ENCODE results near the gene HLCS. TPM values are rescaled to one million over a fixed set of nuclear protein-coding genes. Genes with fewer than 3 reads are reported as not detected.
A peak's percentile ranks its signal among the peaks of the same experiment; 100 is the strongest.

Gene HLCS
- total RNA-seq, 1 donor from 2014 or later: 34.9 TPM

DNA sequence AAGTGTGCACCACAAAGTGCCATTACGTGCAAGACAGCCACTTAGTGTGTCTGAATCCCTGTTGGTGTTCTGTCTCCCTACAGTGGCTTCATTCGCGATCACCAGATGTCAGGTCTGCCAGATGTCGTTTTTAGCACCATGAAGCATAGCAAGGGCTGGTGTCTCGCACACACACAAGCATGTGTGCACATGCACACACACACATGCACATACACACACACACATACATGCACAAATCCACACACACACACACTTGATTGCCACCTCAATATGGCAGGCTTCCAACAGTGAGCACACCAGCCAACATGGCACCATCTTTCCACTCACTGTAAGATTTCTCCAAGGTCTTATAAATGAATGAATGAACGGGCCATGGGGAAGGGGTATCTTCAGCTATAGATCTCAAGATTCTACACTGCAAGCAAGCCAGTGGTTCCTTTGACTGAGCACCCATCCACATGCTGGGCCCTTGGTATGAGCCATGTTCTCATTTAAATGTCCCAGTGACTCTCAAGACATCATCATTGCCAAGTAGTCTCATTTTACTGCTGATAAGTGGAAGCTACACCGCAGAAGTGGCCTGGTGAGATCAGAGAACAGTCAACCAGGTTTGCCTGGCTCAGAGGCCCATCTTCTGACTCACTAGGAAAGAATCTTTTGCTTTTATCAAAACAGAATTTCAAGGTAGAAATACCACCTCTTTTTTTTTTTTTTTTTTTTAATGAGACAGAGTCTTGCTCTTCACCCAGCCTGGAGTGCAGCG is 182.7 kb downstream of the HLCS start:
- peak; percentile 82 for DNase-seq (ENCODE audit: low spot score)

- DNase-seq (ENCODE audit: low spot score): no peak
These were observed 185.6 kb downstream of the HLCS start for GRCh38 chr21:36780861-36781260.

DNA sequence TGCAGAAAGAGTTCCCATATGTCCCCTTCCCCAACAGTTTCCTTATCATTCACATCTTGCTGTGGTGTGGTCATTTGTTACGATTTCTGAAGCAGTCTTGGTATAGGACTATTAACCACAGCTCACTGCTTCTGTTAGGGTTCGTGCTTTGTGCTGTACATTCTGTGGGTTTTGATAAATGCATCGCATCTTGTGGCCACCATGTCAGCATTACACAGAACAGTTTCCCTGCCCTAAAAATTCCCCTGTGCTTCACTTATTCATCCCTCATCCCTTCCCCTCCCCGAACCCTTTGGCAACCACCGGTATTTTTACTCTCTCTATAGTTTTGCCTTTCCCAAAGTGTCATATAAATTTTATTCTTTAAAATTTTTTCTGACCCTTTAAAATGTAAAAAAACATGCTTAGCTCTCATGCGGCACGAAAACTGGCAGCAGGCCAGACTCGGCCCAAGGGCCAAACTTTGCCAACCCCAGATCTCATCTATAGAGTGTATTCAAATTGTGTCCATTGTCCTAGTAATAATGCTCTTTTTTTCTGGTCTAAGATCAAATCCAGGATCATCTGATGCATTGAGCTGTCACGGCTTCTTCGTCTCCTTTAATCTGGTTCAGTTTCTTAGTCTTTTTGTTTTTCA is 189.4 kb downstream of the HLCS start:
- no peak for DNase-seq (ENCODE audit: low spot score)

- DNase-seq (ENCODE audit: low spot score): no peak
These were observed 192.5 kb downstream of the HLCS start for GRCh38 chr21:36773995-36774394.

GRCh38 chr21:36773117-36773516 is 193.4 kb downstream of the HLCS start:
- DNase-seq (ENCODE audit: low spot score): peak; percentile 55

DNA sequence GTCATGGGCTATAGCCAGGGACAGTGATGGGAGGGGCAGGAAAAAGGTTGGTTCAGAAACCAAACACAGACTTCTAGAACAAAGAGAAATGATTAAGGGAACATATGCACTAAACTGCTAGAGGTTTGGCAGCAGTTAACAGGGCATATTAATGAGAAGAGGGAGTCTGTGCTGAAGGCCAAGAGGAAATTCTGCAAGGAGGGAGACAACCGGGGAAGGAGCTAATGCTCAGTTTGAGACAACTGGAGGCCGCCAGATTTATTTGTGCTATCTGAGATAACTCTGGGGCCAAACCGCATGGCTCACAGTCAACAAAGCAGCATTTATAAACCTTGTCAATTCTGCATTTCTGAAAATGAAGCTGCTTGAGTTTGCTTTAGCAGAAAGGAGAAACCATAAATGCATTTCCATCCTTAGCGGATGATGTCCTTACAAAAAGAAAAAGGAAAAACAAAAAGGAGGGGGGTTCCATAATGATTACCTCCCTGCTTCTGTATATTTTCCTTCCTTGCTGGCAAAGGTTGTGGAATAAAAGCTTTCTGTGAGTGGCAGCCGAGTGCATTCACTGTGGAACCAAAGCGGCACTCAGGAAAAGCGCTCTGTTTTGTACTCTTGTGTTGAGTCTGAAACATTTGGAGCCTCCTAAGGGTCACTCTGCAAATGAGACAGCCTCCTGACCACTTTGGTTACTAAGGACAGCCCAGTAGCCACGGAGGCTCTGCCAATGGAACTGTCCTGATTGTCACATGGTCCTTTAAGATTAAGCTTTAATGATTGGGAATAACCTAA is 197.2 kb downstream of the HLCS start:
- DNase-seq (ENCODE audit: low spot score): peak; percentile 84

GRCh38 chr21:36768496-36768895 is 198.0 kb downstream of the HLCS start:
- no peak for DNase-seq (ENCODE audit: low spot score)

GRCh38 chr21:36767096-36767495 is 199.4 kb downstream of the HLCS start:
- no peak for DNase-seq (ENCODE audit: low spot score)

- DNase-seq (ENCODE audit: low spot score): no peak
These were observed 200.0 kb downstream of the HLCS start for GRCh38 chr21:36766511-36766910.

- DNase-seq (ENCODE audit: low spot score): no peak
These were observed 201.2 kb downstream of the HLCS start for GRCh38 chr21:36765229-36765628.

GRCh38 chr21:36763305-36763704 is 203.2 kb downstream of the HLCS start:
- no peak for DNase-seq (ENCODE audit: low spot score)

- DNase-seq (ENCODE audit: low spot score): no peak
These were observed 203.8 kb downstream of the HLCS start for GRCh38 chr21:36762642-36763041.

GRCh38 chr21:36761685-36762084 is 204.8 kb downstream of the HLCS start:
- DNase-seq (ENCODE audit: low spot score): no peak

- DNase-seq (ENCODE audit: low spot score): no peak
These were observed 207.0 kb downstream of the HLCS start for GRCh38 chr21:36759348-36760083.

DNA sequence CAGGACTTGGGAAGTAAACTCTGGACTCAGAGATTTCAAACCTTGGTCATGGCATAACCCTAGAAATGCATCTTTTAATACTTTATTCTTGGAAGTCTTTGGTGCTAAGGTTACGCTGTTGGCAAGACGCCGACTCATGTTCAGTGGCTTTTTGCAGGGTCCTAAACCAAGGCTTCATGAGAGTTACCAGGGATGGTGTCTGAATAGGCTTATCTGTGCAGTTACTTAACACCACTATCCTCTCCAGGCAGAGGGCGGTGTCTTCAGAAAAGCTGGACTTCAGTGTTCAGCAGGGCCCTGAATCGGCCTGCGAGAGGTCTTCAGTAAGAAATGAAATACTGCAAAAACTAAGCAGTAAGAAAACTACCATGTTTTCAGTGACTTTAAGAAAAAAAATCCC is 209.3 kb downstream of the HLCS start:
- DNase-seq (ENCODE audit: low spot score): peak; percentile 87

GRCh38 chr21:36756527-36756926 is 209.9 kb downstream of the HLCS start:
- DNase-seq (ENCODE audit: low spot score): no peak

- peak; percentile 33 for DNase-seq (ENCODE audit: low spot score)
These were observed 212.1 kb downstream of the HLCS start for GRCh38 chr21:36754241-36754898.

DNA sequence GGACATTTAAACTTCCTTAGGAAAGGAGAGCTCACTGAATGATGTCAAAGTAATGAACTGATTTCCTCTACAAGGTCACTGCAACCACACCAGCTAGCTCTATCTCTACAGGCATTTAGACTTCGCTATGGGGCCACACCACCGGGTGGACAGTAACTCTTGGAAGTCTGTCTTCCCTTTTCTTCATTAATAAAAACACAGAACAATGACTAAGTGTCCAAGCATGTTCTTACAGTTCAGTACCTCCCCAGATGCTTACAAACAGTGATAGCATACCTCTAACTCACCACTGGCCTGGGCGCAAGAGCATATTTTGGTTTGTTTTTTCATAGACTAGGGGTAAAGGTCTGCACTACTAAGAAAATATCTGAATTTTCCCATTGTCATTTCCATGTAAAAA is 212.9 kb downstream of the HLCS start:
- no peak for DNase-seq (ENCODE audit: low spot score)

DNA sequence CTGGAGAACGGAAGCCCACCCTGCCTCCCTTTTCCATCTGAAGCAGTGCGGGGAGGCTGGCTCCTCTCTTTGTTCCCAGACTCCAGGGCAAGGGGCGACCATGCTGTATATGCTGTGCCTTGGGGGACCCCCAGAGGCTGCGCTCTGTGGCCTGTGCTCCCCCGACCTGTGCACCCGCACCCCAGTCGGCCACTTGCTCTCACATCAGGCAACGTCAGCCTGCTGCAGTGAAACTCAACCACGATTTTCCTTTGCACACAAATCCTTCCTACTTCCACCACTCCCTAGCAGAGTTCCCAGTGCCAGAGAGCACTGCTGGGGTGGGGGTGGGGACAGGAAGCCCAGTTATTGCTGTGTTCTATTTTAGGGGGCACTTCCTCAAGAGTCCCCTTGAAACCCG is 215.1 kb downstream of the HLCS start:
- no peak for DNase-seq (ENCODE audit: low spot score)

DNA sequence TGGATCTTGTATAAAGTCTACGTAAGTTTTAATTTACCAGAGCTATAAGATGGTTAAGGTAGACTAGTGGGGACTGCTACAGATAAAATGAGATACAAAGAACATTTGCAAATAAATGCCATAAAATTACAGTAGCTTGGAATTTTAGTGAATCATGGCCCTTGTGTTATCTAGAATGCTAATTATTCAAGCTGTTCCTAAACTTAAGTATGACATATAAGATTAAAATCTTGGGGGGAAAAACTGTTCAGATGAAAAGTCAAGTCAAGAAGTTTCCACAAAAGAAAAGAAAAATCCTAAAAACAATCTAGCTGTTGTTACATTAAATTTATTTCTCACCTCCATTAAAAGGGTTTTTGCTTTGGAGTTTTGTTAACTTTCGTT is 215.9 kb downstream of the HLCS start:
- no peak for DNase-seq (ENCODE audit: low spot score)

- peak; percentile 89 for DNase-seq (ENCODE audit: low spot score)
These were observed 216.4 kb downstream of the HLCS start for GRCh38 chr21:36749935-36750575.
